Spleen (tissue), 7 donors: Measurements from ENCODE around the gene PCSK6.

Source experiments
- CTCF ChIP-seq, 11 experiments: fragments of 200-600 bp in 7 of 11; fragments of 450-650 bp in 4 of 11; sonication (generic) in 4 of 11; IDR thresholded peaks in 8 of 11; conservative IDR thresholded peaks in 3 of 11; 1 replicate in 7 of 11; 2 replicates in 4 of 11; pipeline versions ENCODE4 v1.4.0 to v1.8.0; 2016 to 2021; ENCODE audit warnings: antibody characterized with exemption in 11 of 11, inconsistent platforms in 4 of 11, mild to moderate bottlenecking in 1 of 11
- POLR2AphosphoS5 ChIP-seq, 3 donors: sonication (generic); formaldehyde crosslinking; IDR thresholded peaks; one replicate each; pipeline ENCODE4 v1.5.1; 2017; ENCODE audit warnings: antibody characterized with exemption in 3 of 3
- donor health status: DM: no; HTN: no; CAD: no; lungs with moderate emphysema.
- donor health status: DM: no; HTN: no; CAD: no.
- donor health status: DM: no; HTN: no; CAD: no.

GRCh38 chr15:101509279-101509678 is 19.8 kb upstream of the PCSK6 start:
- TF ChIP-seq POLR2AphosphoS5 (IDR thresholded peaks at IDR 0.05): no peak
- TF ChIP-seq CTCF (IDR thresholded peaks at IDR 0.05 in 8 of 11, conservative IDR thresholded peaks at IDR 0.05 in 3 of 11): no peak
